SK-N-SH (cell line): Measurements from ENCODE around the gene THBS3.
"Not testable (repeated sequence)": the region's sequence is repeated elsewhere in the genome, so short reads cannot be mapped to it uniquely, and the experiment has no call there.

ENCODE experiments used
- CTCF ChIP-seq: fragments of 200-600 bp; sonication (generic); IDR thresholded peaks from 2 replicates; pipeline ENCODE4 v1.6.1; 2017; ENCODE audit warnings: antibody characterized with exemption, mild to moderate bottlenecking, moderate library complexity
- EZH2phosphoT487 ChIP-seq: fragments of 200-600 bp; sonication (generic); IDR thresholded peaks from 2 replicates; pipeline ENCODE4 v1.6.1; 2017; ENCODE audit warnings: low read depth, mixed run types, mild to moderate bottlenecking, antibody characterized with exemption, moderate library complexity, borderline replicate concordance

- TF ChIP-seq CTCF, EZH2phosphoT487: not testable (repeated sequence)
These were observed 17.7 kb upstream of the THBS3 start for GRCh38 chr1:155225404-155225759.
